ENCODE data around the gene STT3B. TPM values are rescaled to one million over a fixed set of nuclear protein-coding genes. Genes with fewer than 3 reads are reported as not detected.

STT3B gene
- total RNA-seq, 2 donors from 2014 or later = 44.5 to 65.1 TPM

- ATAC-seq = no peak
- no peaks in the 10 kb centered on the region for H3K36me3 ChIP-seq (replicated peaks in 1 of 2; ENCODE audit: insufficient read depth in 1 of 2, low read depth in 2 of 2)
- H3K4me1 ChIP-seq = no peaks in the 10 kb centered on the region
- no peak overlapping the region for H3K4me3 ChIP-seq
- peak in 1 of 4 donors; percentile 13 for DNase-seq
- H3K27me3 ChIP-seq = no peaks in the 10 kb centered on the region
- intact Hi-C loops (cut with DNase I) = no loop called here
- TF ChIP-seq POLR2A (IDR thresholded peaks at IDR 0.05) = no peak
- TF ChIP-seq, protein P1, sequence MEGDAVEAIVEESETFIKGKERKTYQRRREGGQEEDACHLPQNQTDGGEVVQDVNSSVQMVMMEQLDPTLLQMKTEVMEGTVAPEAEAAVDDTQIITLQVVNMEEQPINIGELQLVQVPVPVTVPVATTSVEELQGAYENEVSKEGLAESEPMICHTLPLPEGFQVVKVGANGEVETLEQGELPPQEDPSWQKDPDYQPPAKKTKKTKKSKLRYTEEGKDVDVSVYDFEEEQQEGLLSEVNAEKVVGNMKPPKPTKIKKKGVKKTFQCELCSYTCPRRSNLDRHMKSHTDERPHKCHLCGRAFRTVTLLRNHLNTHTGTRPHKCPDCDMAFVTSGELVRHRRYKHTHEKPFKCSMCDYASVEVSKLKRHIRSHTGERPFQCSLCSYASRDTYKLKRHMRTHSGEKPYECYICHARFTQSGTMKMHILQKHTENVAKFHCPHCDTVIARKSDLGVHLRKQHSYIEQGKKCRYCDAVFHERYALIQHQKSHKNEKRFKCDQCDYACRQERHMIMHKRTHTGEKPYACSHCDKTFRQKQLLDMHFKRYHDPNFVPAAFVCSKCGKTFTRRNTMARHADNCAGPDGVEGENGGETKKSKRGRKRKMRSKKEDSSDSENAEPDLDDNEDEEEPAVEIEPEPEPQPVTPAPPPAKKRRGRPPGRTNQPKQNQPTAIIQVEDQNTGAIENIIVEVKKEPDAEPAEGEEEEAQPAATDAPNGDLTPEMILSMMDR (IDR thresholded peaks at IDR 0.05) = no peak
- no peaks in the 10 kb centered on the region for H3K9me3 ChIP-seq
- H3K27ac ChIP-seq = no peak overlapping the region
- 68 to 72% methylated on average over 4 to 6 of the region's 6 CpGs for WGBS, 2 donors
Observed at GRCh38 chr3:31671976-31672375, 139.3 kb downstream of the STT3B start.

DNA sequence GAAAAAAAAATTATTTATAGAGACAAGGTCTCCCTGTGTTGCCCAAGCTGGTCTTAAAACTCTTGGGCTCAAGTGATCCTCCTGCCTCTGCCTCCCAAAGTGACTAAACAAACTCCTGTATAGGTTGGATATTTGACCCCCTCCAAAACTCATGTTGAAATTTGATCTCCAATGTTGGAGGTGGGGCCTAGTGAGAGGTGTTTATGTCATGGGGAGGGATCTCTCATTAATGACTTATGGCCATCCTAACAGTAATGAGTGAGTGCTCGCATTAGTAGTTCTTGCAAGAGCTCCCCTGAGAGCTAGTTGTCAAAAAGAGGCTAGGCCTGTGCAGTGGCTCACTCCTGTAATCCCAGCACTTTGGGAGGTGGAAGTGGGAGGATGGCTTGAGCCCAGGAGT lies 141.2 kb downstream of the STT3B start:
- intact Hi-C loops (cut with DNase I) = no loop called here
- WGBS, 2 donors = 94 to 100% methylated on average over 1 of the region's 1 CpG
- TF ChIP-seq, protein P1 (IDR thresholded peaks at IDR 0.05) = no peak
- no peak for TF ChIP-seq POLR2A (IDR thresholded peaks at IDR 0.05)
- DNase-seq (no peak), ATAC-seq (no peak)
- H3K4me1 ChIP-seq = peaks cover 2% of the 10 kb centered on the region
- H3K36me3 ChIP-seq (replicated peaks in 1 of 2; ENCODE audit: insufficient read depth in 1 of 2, low read depth in 2 of 2) = no peaks in the 10 kb centered on the region
- H3K27me3 ChIP-seq = no peaks in the 10 kb centered on the region
- no peaks in the 10 kb centered on the region for H3K9me3 ChIP-seq
- H3K27ac ChIP-seq = no peak overlapping the region
- no peak overlapping the region for H3K4me3 ChIP-seq

DNA sequence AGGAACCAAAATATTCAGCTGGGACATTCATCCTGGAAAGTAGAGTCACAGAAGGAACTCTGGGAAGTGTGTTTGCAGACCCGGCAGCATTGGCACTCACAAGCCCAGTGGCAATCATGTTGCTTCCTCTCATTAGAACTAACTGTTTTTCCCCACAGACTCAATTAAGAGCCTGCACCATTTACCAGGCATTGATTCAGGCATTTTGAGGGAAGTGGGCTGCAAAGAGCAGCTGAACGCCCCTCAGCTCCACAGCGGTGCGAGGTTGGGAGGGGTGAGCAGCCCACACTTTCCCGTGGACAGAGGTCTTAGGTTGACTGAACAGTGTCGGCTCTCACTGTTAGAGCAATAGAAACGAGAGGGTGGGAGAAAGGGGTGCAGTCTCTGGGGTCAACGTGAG lies 143.8 kb downstream of the STT3B start:
- Histone ChIP-seq H3K36me3 (replicated peaks in 1 of 2; ENCODE audit: insufficient read depth in 1 of 2, low read depth in 2 of 2) (no peaks in the 10 kb centered on the region), H3K9me3 (no peaks in the 10 kb centered on the region), H3K4me1 (peaks cover 12% of the 10 kb centered on the region), H3K27ac (no peak overlapping the region), H3K27me3 (no peaks in the 10 kb centered on the region), H3K4me3 (no peak overlapping the region)
- DNase-seq (no peak), ATAC-seq (no peak)
- WGBS, 2 donors = 70 to 80% methylated on average over 8 of the region's 8 CpGs
- intact Hi-C loops (cut with DNase I) = no loop called here
- TF ChIP-seq, protein P1 (IDR thresholded peaks at IDR 0.05) = no peak
- TF ChIP-seq POLR2A (IDR thresholded peaks at IDR 0.05) = no peak

- no peaks in the 10 kb centered on the region for H3K36me3 ChIP-seq (replicated peaks in 1 of 2; ENCODE audit: insufficient read depth in 1 of 2, low read depth in 2 of 2)
- H3K9me3 ChIP-seq = no peaks in the 10 kb centered on the region
- no peak overlapping the region for H3K4me3 ChIP-seq
- DNase-seq (no peak), ATAC-seq (peak; percentile 27)
- peaks cover 12% of the 10 kb centered on the region for H3K4me1 ChIP-seq
- no peak overlapping the region for H3K27ac ChIP-seq
- no peaks in the 10 kb centered on the region for H3K27me3 ChIP-seq
- TF ChIP-seq, protein P1 (IDR thresholded peaks at IDR 0.05) = no peak
- TF ChIP-seq POLR2A (IDR thresholded peaks at IDR 0.05) = no peak
- WGBS, 2 donors = 66 to 68% methylated on average over 10 of the region's 10 CpGs
- intact Hi-C loops (cut with DNase I) = no loop called here
Observed at GRCh38 chr3:31680072-31680870, 147.5 kb downstream of the STT3B start.

Data from body of pancreas (tissue), 4 donors.